Measurements from ENCODE around the gene ANKS1A.

ANKS1A gene

DNA sequence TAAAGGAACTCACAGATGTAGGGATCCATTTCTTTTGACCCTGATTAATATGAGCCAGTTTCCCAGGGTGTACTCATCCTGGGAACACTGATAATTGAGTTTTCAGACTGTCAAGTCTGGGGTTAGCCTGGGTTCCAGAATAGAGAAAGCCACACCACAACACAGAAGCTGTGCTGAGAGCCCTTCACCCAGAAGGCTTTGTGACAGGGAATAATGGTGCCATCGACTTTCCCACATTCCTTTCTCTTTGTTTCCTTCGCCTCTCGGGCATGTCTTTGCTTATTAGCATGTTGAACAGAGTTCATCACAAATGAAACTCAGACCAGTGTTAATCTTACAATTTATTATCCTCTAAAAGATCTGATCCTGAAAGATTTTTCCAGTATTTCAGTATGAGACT is 157.0 kb downstream of the ANKS1A start:
- H3K27ac ChIP-seq = no peak overlapping the region
- TF ChIP-seq, protein P1, sequence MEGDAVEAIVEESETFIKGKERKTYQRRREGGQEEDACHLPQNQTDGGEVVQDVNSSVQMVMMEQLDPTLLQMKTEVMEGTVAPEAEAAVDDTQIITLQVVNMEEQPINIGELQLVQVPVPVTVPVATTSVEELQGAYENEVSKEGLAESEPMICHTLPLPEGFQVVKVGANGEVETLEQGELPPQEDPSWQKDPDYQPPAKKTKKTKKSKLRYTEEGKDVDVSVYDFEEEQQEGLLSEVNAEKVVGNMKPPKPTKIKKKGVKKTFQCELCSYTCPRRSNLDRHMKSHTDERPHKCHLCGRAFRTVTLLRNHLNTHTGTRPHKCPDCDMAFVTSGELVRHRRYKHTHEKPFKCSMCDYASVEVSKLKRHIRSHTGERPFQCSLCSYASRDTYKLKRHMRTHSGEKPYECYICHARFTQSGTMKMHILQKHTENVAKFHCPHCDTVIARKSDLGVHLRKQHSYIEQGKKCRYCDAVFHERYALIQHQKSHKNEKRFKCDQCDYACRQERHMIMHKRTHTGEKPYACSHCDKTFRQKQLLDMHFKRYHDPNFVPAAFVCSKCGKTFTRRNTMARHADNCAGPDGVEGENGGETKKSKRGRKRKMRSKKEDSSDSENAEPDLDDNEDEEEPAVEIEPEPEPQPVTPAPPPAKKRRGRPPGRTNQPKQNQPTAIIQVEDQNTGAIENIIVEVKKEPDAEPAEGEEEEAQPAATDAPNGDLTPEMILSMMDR (conservative IDR thresholded peaks at IDR 0.05) = no peak
- TF ChIP-seq ZFX (IDR thresholded peaks at IDR 0.05) = no peak

- no peak for TF ChIP-seq ZFX (IDR thresholded peaks at IDR 0.05)
- TF ChIP-seq, protein P1 (conservative IDR thresholded peaks at IDR 0.05) = no peak
- no peak overlapping the region for H3K27ac ChIP-seq
Observed at GRCh38 chr6:35046862-35047261, 157.8 kb downstream of the ANKS1A start.

DNA sequence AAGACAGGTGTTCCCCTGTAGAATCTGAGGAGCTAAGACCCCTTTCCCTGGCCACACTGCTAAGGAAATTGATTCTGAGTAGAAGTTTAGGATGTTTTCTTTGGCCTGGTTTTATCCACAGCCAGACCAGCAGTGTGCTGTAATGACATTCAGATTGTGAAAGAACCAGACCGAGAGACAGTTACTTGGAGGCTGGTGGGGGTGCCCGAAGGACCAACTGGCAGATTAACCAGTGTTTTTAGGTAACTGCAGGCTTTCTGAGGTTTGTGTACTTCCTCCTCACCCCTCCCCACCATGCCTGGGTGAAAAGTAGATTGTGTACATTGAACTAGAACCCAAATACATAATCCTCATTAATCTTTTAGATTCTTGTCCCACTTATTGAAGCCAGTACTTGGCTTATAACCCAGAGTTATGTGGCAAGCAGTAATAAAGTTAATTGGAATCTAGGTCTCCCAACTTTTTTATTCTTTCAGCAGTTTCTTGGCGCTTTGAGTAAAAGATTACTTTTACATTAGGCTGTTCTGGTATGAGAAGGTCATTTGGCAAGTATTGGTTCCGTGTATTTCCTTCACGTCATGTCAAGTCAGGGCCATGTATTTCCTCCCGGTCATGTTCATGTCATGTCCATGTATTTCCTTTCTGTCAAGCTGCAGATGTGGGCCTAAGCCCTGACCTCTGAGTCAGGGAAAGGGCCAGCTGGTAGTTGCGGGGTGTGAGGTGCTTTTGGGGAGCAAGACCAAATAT is 158.4 kb downstream of the ANKS1A start:
- H3K27ac ChIP-seq = no peak overlapping the region
- no peak for TF ChIP-seq ZFX (IDR thresholded peaks at IDR 0.05)
- TF ChIP-seq, protein P1 (conservative IDR thresholded peaks at IDR 0.05) = no peak

DNA sequence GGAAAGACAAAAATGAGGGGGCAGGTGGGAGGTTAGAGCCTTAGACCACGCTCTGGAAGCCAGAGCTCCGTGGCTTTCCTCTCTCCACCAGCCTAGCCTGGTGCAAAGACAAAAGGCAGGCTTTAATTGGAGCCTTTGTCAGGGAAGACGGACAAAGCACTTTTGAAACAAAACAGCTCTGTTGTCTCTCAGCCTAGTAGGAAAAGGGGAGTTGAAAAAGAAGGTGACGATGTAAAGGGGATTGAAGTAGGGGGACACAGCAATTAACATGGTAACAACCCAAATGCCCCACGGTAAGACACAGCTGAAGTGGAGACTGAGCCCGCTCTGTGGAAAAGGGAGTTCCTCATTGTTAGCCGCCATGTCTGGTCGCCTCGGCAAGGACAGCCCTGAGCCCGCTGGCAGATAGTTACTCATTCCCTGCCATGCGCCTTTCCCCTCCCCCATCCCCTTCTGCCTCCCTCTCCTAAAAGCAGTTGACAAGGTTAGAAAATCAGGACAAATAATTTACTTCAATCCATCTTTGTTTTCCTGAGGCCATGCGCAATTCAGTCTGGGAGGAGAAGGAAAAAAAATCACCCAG is 159.1 kb downstream of the ANKS1A start:
- no peak overlapping the region for H3K27ac ChIP-seq
- TF ChIP-seq ZFX (IDR thresholded peaks at IDR 0.05) = no peak
- TF ChIP-seq, protein P1 (conservative IDR thresholded peaks at IDR 0.05) = no peak

- no peak overlapping the region for H3K27ac ChIP-seq
- no peak for TF ChIP-seq ZFX (IDR thresholded peaks at IDR 0.05)
- TF ChIP-seq, protein P1 (conservative IDR thresholded peaks at IDR 0.05) = no peak
Observed at GRCh38 chr6:35048631-35049083, 159.6 kb downstream of the ANKS1A start.

DNA sequence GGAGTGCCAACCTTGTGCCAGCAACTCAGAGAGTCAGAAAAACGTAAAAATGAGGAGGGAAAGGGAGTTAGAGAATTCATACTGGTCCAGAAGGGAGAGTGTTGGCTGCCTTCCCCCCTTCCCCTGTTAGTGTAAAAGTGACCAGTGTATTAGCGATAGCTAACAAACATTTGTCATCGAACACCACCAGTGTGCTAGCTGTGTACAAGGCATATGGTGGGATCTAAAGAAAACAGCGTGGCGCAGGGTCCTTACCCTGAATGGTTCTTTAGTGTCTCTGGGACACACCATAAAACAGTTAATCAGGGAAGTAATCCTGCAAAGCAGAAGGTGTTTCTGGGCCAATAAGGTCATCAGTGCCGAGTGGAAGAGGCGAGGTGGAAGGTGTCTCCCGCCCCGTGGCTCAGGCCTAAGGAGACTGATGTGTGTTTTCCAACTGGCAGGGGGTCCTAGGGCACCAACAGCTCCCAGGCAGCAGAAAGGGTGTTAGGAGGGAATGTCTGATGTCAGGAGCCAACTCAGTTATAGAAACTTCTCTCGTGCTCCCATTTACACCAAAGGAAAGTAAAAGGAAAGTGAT is 160.2 kb downstream of the ANKS1A start:
- no peak for TF ChIP-seq ZFX (IDR thresholded peaks at IDR 0.05)
- TF ChIP-seq, protein P1 (conservative IDR thresholded peaks at IDR 0.05) = no peak
- no peak overlapping the region for H3K27ac ChIP-seq

All from C4-2B (cell line).